HG03342 (cell line): ENCODE data around the gene NEUROD2.
A peak's percentile ranks its signal among the peaks of the same experiment; 100 is the strongest.

Experiments used
- ATAC-seq: cut with Tn5 transposase; IDR thresholded peaks from one replicate; pipeline ENCODE4 v1.9.1; 2021; ENCODE audit warnings: mild to moderate bottlenecking, moderate library complexity; ENCODE audit not compliant: unreplicated experiment

Gene NEUROD2

DNA sequence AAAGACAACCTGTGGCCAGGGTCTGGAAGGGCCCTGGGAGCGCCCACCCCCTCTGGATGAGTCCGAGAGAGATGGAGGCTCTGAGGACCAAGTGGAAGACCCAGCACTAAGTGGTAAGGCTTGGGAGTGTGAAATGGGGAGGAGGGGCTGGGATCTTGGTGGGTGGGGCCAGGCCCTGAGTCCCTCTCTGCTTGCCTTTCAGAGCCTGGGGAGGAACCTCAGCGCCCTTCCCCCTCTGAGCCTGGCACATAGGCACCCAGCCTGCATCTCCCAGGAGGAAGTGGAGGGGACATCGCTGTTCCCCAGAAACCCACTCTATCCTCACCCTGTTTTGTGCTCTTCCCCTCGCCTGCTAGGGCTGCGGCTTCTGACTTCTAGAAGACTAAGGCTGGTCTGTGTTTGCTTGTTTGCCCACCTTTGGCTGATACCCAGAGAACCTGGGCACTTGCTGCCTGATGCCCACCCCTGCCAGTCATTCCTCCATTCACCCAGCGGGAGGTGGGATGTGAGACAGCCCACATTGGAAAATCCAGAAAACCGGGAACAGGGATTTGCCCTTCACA lies 28.0 kb upstream of the NEUROD2 start:
- no peak for ATAC-seq

DNA sequence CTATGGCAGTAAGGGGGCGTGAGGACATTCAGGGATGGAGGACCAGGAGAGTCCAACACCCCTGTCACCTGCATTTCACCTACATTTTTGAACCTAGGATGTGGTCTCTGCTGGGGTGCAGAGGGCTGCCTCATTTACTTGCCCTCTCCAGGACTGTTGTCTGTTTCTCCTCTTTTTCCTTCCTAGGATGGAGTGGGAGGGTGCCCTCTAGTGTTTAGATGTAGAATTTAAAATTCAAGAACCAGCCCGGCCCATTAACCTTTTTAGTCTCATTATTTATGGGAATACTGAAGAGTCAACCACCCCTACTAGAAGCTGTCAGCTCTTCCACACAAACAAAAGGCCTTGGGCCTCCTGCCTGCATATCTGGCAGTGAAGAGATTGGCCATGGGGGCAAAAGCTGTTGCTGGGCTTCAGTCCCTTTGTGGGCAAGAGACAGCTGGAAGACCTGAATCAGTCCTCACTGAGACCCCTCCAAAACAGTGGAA lies 26.7 kb upstream of the NEUROD2 start:
- no peak for ATAC-seq

DNA sequence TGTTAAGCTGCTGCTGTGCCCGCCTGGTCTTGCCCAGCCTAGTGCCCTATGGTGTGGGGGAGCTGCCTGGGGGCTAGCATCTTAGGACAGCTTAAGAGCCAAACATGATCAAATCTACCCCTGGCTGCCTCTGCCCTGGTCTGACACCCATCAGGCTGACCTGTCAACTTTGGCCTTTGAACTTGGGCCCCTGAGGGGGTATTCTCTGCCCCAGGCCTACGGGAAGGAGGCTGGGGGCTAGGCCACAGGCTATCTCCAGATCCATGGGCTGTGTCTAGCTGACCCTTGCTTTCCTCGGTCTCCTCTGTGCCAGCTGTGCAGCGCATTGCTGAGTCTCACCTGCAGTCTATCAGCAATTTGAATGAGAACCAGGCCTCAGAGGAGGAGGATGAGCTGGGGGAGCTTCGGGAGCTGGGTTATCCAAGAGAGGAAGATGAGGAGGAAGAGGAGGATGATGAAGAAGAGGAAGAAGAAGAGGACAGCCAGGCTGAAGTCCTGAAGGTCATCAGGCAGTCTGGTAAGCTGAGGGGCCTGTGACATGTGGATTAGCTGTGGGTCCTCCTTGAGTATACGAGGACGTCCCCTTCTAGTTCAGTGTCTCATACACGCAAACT lies 26.0 kb upstream of the NEUROD2 start:
- ATAC-seq: no peak

DNA sequence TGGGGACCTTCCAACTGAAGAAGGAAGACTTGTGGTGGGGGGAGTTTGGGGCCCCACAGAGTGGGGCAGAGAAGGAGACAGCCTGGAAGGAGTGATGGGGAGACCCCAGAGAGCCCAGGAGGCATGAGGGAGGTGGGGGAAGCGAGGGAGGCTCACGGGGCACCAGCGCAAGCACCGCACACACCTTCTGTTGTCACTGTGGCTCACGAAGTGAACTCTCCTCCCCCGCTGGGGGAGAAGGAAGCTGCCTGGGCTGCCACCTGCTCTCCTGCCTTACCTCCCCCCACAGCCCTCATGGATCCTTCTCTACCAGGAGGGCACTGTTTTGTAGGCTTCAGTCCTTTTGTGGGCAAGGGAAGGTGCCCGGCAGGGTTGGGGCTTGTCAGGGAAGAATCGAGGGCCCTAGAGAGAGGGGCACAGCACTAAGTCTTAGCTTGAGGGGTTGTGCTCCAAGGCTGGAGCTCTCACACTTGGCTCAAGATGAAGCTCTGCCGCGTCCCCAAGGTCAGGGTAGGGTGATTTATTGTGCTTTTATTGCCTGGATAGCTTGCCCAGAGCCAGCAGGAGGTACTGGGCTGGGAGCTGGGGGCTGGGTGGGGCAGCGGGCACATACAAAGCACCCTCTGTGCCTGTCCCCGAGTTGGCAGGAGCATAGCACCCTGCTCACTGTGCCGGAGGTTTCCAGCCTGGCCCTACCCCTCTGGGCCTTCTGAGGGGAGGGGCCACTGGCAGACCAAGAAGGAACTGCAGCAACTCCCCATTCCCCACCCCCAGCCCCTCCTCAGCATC lies 24.6 kb upstream of the NEUROD2 start:
- no peak for ATAC-seq

DNA sequence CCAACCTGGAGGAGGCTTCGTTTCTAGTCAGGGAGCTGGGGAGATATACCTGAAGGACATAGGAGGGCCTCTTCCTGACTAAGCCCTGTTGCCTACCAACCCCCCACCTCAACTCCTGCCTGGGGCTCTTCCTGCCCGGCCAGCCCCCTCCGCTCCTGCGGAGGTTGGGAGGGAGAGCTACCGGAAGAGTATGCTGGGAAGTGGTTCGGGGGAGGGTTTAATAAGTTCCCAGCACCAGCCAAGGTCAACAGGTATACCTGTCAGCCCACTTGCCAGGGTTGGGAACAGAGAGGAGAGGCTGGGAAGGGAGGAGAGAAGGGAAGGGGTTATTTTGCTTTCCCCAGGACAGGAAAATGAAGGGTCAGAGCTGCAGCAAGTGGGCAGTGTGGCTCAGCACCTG lies 23.7 kb upstream of the NEUROD2 start:
- no peak for ATAC-seq

DNA sequence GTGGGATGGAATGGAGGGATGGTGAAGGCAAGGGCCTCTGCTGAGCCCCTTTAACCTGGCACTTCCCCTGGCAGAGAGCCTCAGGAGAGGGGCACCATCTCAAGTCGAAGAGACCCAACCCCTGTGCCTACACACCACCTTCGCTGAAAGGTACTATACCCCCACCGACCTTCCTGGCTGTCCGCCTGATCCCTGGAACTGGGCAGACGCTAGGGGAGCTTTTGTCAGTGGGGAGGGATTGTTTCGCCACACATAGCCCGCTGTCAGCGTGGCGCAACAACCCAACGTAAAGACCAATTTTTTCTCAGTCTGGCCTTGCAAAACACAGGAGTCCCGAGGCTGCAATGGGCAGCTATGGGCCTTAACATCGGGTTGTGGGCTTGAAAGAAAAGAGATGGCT lies 22.2 kb upstream of the NEUROD2 start:
- ATAC-seq: no peak

DNA sequence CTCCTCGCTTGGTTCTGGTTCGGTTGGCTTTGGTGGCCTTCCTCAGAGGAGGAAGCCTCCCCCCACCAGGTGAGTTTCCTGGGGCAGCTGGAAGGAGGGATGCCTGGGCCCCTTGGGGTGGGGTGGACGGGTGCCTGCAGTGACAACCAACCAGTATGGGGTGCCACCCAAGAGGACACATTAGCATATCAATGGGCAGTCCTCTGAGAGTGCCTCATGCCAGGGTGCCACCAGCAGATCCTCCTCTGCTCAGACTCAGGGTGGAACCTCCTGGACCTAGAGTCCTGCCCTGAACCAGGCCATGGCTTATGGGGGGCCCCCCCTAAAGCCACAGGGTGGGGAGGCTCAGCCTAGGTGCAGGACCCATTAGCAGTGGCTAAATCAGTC lies 21.8 kb upstream of the NEUROD2 start:
- ATAC-seq: no peak

DNA sequence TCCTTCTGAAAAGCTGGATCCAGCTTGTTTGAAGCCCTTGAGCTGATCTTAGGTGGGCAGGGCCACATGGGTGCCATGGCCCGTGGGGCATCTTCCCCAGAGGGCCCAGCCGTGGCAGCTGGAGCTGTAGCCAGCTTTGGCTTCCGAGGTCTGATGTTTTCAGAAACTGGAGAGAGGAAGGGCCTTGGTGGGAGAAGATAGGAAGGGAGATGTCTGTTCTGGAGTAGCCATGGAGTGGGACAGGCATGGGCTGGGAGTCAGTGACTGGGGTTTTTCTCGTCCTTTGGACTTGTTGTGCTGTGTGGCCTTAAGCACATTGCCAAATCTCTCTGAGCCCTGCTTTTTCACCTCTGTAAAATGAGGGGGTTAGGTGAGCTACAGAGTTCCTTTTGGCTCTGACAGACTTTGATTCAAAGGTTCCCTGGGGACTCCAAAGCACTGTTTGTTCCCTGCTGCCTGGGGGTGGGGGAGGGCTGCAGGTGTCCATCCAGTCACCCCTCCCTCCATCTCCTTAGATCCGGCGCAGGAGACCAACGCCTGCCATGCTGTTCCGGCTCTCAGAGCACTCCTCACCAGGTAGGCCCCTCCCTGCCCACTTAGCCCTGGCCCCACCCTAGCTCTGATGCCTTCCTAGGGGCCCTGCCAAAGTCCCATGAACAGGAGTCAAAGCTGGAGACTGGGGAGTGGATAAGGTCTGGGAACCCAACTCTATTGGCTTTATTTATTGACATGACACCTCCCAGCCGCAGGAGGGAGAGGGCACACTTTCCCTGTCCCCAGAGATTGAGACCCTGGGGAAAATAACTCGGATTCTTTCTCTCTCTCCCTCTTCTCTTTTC lies 21.2 kb upstream of the NEUROD2 start:
- no peak for ATAC-seq

DNA sequence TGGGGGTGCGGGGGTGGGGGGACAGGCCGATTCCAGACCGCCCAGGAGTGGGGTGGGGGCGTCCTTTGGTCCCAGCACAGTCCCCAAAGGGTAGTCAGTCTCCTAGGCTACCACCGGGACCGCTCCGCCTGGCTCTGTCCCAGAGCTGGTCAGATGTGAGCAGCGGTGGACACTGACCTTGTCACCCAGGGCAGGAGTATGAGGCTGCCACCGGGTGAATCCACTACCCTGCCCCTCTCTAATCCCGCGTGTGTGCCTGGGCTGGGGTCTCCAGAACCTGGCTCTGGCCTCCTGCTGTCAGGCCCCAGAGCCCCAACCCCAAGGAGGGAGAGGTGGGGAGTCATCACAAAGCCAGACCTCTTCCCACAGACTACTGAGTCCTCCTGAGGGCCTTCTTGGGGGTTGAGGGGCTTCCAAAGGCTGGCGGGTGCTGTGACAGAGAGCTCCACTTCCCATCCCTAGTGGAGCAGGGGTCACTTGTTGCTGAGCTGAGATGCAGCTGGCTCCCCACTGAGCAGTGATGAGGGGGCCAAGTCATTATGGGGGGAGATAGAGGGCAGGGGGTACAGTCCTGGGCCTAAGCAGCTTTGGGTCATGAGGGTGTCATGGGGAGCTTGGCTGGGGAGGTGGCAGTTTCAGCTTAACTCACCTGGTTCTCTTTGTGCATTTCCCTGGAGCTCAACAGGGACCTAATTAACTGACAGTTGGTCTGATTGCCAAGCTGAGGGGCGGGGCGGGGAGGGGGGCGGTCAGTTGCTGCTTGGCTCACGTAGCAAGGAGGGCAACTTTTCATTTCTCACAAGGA lies 20.2 kb upstream of the NEUROD2 start:
- ATAC-seq: no peak

DNA sequence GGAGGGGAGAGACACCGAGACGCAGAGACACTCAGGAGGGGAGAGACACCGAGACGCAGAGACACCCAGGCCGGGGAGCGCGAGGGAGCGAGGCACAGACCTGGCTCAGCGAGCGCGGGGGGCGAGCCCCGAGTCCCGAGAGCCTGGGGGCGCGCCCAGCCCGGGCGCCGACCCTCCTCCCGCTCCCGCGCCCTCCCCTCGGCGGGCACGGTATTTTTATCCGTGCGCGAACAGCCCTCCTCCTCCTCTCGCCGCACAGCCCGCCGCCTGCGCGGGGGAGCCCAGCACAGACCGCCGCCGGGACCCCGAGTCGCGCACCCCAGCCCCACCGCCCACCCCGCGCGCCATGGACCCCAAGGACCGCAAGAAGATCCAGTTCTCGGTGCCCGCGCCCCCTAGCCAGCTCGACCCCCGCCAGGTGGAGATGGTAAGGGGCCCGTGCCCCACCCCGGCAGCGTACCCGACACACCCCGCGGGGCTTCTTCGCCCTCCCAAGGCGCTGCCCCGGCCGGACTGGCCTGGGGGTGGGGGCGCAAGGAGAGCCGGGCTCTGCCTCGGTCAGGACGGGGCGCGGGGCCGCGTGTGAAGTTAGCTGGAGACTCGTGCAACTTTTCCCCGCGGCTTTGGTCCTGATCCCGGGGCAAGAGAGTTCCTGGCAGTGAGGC lies 19.5 kb upstream of the NEUROD2 start:
- ATAC-seq: no peak

DNA sequence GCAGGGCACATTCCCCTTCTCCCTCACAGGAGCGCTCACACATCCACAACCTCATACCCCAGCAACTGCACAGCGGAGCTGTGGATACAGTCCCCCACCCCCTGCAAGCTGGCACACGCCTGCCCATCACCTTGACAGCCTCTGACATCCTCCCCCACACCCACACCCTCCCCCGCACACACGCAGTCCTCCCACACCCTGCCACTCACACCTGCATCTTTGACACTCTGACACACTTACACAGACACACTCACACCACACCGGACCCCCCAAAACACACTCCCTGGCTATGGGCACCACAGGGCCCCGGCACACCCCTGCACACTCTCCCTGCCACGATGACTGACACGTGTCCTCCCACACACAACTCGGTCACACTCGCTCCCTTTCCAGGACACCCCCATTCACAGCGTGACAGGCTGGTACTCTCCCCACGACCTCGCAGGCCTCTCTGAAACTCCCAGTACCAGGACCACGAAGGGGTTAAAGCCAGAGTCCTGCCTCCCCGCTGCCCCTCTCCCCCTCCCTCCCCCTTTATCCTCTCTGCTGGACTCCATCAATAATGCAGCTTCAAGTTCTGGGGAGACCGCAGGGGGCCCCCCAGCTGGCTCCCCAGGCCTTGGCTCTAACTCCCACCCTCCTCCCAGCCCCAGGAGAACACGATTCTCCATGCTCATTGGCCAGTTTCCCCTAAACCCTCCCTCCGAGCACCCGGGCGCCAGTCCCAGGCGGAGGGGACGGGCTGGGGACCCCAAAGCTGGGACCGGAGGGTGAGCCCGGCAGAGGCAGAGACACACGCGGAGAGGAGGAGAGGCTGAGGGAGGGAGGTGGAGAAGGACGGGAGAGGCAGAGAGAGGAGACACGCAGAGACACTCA lies 18.7 kb upstream of the NEUROD2 start, which contains the start of gene PPP1R1B:
PPP1R1B (plus strand) TSS at position 782 of the 876 bp plus-strand sequence. CDS start 441 bp downstream, outside the sequence.
- ATAC-seq: no peak

DNA sequence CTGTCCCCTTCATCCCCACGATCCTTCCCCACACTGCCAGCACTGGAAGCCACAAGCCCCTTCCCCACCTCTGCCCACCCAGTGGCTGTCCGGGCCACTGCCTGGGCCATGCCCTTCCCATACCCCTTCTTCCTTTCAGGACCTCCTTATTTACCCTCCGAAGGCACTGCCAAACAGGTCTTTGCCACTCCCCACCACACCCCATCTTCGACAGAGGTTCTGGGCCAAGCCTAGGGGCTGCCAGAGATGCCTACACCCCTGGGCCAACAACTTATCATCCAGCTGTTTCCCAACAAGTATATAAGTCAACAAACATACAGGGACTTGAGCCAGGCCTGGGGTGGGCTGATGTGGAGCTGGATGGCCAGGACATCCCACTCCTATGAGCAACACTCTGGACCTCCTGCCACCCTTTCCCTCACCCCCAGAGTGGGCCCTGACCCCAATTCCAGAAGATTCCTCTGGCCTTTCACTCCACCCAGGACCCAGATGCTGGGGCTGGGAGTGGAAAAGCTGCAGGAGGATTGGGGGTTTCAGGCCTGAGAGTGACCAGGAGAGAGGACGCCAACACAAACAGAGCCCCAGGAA lies 17.6 kb upstream of the NEUROD2 start:
- no peak for ATAC-seq

DNA sequence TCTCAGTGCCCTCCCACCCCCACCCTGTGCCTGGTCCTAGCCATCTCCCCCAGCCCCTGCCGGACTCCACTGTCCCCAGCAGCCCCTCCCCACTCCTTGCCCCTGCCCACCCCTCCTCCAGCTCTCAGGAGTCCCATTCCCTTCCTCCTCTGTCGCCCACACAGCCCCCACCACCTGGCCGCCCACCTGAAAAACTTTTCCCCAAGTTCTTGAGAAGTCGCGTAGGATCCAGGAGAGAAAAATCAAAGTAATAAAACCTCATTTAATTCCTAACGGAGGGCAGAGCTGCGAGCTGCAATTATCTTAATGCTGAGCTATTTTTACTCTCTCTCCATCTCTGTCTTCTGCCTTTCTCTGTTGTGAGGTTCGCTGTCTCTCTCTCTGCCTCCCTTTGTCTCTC lies 16.6 kb upstream of the NEUROD2 start:
- ATAC-seq: no peak

DNA sequence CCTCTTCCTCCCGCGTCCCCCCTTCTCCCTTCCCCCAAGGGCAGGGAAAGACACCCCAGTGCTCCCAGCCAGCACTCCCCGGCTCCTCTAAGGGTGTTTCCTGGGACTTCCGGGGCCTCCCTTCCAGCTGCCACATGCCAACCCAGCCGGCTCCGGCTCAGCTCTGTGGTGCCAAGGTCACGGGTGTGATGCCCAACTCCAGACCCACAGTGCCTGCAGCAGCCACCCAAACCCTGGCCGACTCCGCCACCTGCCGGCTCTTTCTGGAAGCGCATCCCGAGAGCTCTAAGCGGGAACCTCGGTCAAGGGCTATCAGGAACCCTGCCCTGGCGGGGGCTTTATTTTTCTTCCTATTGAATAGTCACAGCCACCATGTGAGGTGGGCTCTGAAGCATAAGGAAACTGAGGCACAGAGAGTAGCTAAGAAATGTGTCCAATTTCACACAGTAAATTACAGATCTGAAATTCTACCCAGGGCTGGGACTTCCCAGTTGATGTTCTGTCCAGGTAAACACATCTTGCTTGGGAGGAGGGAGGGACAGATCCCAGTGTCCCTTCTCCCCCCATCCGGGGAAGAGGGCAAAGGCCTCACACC lies 15.7 kb upstream of the NEUROD2 start:
- ATAC-seq: no peak

DNA sequence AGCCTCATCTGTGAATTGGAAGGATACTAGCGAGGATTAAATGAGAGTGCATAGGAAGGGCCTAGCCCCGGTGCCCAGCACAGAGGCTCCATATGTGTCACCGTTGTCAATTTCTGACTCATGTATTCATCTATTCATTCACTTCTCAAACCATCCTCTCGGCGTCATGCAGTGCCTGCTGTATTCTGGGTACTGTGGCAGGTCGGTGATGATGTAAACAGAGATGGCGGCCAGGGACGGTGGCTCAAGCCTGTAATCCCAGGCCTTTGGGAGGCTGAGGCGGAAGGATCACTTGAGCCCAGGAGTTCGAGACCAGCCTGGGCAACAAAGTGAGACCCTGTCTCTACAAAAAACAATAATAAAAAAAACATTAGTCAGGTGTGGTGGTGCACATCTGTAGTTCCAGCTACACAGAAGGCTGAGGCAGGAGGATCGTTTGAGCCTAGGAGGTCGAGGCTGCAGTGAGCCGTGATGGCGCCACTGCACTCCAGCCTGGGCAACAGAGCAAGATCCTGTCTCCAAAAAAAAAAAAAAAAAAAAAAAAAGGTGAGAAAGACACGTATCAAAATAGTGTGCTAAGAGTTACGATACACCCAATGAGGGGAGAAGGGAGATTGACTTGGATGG lies 14.8 kb upstream of the NEUROD2 start:
- ATAC-seq: peak; percentile 54

DNA sequence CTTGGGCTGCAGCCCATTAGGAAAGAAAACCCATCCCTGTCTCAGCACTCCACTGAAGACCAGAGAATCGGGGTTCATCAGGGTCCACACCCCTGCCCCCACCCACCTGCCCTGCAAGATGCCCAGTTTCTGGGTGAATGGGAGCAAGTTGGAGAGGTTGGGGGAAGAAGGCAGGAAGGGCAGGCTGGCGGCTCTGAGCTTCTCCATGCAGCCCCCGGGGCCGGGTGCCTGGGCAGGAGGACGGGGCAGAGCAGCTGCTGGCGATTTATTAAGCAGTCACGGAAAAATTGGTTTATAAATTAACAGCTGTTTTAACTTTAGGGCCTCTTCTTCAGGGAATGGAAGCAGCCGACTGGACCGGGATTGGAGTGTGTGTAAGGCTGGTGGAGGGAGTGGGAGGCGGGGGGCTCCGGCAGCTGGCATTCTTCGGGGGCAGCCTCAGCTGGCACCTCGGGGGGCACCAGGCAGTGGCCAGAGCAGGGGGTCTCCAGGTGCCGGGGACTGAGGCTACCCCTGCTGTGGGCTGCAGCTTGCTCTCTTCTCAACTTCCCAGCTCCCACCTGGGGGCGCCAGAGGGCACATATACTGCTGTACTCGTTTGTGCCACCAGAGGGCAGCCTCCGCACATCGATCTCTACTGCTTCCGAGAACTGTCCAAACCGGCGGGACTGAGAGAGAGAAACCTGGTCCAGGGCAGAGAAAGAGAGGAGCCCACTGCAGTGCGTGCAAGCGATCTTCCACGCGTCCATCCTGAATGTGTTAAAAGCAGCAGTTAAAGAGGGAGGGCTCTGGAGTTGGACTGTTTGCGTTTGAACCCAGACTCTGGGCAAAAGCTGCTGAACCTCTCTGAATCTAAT lies 14.0 kb upstream of the NEUROD2 start:
- ATAC-seq: peak; percentile 47

DNA sequence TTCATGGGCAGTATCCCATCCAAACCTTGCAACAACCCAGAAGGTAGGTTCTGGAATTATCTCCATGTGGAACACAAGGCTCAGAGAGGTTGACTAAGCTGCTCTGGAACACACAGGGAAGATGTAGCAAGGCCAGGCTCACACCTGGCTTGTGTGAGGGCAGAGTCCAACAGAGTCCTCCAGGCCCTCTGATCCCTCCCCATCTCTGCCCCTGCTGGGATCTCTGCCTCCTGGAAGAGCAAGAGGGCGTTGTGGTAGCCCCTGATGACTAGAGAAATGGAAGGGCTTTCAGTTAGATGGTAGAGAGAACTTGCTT lies 12.0 kb upstream of the NEUROD2 start:
- no peak for ATAC-seq
